Testis (tissue), 2 donors: ENCODE measurements around the gene ADH1A.

Source experiments
- POLR2A ChIP-seq: fragments of 450-650 bp; IDR thresholded peaks from one replicate; pipeline ENCODE4 v1.6.1; 2017; ENCODE audit warnings: antibody characterized with exemption, mild to moderate bottlenecking, moderate library complexity
- TF ChIP-seq, protein P1 (sequence below), 3 experiments: fragments of 450-650 bp in 2 of 3; fragments of 200-600 bp in 1 of 3; sonication (generic) in 1 of 3; IDR thresholded peaks; one replicate each; pipeline ENCODE4 v1.5.1; 2016 to 2019; ENCODE audit warnings: antibody characterized with exemption in 3 of 3, mild to moderate bottlenecking in 2 of 3, moderate library complexity in 1 of 3

DNA sequence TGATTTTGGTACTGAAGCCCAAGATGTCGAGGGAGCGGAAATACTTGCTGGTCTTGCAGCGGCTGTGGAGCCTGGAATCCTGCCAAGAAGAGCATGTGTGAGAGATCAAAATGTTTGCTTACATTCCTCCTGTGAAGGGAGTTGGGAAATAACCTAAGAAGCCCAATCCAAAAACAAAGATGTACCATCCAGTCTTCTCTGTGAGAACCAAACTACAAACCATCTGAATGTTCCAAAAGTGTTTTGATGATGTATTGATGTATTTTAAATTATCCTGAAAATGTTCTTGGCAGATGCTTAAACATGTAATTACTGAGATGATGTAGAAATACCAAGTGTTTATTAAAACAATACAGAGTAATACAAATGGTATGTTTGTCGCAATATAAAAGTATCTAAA is 10.1 kb upstream of the ADH1A start:
- TF ChIP-seq, protein P1, sequence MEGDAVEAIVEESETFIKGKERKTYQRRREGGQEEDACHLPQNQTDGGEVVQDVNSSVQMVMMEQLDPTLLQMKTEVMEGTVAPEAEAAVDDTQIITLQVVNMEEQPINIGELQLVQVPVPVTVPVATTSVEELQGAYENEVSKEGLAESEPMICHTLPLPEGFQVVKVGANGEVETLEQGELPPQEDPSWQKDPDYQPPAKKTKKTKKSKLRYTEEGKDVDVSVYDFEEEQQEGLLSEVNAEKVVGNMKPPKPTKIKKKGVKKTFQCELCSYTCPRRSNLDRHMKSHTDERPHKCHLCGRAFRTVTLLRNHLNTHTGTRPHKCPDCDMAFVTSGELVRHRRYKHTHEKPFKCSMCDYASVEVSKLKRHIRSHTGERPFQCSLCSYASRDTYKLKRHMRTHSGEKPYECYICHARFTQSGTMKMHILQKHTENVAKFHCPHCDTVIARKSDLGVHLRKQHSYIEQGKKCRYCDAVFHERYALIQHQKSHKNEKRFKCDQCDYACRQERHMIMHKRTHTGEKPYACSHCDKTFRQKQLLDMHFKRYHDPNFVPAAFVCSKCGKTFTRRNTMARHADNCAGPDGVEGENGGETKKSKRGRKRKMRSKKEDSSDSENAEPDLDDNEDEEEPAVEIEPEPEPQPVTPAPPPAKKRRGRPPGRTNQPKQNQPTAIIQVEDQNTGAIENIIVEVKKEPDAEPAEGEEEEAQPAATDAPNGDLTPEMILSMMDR (IDR thresholded peaks at IDR 0.05) = no peak
- TF ChIP-seq POLR2A = no peak
